ENCODE data around the gene ZNF112. TPM values are rescaled to one million over a fixed set of nuclear protein-coding genes. Genes with fewer than 3 reads are reported as not detected.
"Not testable (repeated sequence)": the region's sequence is repeated elsewhere in the genome, so short reads cannot be mapped to it uniquely, and the experiment has no call there.

ZNF112 gene
- total RNA-seq, 1 donor: 8.7 TPM

DNA sequence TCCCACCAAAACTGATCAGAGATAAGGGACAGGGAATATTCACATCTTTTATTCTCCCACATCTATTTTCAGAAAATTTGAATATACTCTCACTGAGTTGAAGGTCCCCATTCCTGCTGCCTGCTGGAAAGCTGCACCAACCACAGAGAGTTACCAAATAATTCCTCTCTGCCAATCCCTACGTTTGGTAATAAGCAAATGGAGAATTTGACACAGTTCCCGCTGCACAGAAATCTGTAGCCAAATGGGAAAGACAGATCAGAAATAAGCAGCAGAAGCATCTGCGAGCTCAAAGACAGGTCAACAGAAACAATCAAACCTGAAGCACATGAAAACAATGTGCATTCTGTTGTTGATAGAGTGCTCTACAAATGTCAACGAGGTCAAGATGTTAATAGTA is 9.9 kb downstream of the ZNF112 start:
- DNase-seq (ENCODE audit: low read depth): no peak
- TF ChIP-seq, protein P1, sequence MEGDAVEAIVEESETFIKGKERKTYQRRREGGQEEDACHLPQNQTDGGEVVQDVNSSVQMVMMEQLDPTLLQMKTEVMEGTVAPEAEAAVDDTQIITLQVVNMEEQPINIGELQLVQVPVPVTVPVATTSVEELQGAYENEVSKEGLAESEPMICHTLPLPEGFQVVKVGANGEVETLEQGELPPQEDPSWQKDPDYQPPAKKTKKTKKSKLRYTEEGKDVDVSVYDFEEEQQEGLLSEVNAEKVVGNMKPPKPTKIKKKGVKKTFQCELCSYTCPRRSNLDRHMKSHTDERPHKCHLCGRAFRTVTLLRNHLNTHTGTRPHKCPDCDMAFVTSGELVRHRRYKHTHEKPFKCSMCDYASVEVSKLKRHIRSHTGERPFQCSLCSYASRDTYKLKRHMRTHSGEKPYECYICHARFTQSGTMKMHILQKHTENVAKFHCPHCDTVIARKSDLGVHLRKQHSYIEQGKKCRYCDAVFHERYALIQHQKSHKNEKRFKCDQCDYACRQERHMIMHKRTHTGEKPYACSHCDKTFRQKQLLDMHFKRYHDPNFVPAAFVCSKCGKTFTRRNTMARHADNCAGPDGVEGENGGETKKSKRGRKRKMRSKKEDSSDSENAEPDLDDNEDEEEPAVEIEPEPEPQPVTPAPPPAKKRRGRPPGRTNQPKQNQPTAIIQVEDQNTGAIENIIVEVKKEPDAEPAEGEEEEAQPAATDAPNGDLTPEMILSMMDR (IDR thresholded peaks at IDR 0.05; ENCODE audit: insufficient read depth, low read length): no peak
- H3K4me3 ChIP-seq (ENCODE audit: low read depth, low read length): no peak overlapping the region

DNA sequence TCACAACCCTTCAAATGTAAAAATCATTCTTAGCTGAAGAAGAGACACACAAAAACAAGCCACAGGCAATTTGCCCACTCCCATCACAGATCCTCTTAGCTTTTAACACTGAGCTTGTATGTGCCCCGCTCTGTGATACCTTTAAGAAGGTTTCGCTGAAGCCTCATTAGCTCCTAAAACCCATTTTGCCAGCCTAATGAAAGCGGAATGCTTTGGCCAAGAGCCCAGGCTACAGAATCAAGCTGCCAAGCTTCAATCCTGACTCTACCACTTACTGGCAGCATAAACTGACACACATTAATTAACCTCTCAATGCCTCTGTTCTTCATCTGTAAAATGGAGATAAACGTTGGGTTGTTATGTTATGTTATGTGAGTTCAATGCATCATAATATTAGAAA is 10.5 kb downstream of the ZNF112 start:
- TF ChIP-seq, protein P1 (IDR thresholded peaks at IDR 0.05; ENCODE audit: insufficient read depth, low read length): no peak
- no peak overlapping the region for H3K4me3 ChIP-seq (ENCODE audit: low read depth, low read length)
- no peak for DNase-seq (ENCODE audit: low read depth)

DNA sequence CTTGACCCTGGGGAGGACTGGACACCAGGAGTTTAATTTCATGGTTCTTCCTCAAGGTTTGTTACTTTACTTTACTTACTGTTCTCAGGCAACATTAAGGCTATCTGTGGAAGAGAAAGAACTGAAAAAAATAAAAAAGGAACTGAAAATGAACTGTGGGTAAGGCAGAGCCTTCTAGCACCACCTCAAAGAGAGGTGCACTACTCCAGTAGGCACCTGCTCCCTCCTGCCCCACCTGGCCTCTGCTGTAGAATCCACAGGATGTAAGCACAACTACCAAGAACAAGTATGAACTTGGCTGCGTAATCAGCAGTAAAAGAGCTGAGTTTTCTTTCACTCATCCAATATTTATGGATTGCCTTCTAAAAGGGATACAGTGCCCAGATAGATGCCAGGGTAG is 12.2 kb downstream of the ZNF112 start:
- DNase-seq (ENCODE audit: low read depth): no peak
- TF ChIP-seq, protein P1 (IDR thresholded peaks at IDR 0.05; ENCODE audit: insufficient read depth, low read length): no peak
- H3K4me3 ChIP-seq (ENCODE audit: low read depth, low read length): no peak overlapping the region

DNA sequence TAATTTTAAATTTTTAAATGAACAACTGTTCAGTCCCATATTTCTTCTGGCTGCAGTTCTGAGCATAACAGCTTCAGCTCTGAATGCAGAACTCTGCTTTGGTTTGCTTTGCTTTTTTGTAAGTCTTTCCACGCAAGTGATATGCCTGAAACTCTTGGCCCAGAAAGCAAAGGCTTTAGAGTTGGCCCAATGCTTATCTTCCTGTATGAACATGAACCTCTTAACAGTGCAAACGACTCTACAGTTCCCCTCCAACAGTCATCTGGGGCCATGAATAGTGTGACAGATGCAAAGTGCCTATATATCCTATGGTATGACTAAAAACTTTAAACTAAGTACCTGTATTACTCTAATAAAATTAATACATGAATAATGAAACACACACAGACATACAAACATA is 14.7 kb downstream of the ZNF112 start:
- DNase-seq (ENCODE audit: low read depth): no peak
- no peak overlapping the region for H3K4me3 ChIP-seq (ENCODE audit: low read depth, low read length)
- TF ChIP-seq, protein P1 (IDR thresholded peaks at IDR 0.05; ENCODE audit: insufficient read depth, low read length): no peak

DNA sequence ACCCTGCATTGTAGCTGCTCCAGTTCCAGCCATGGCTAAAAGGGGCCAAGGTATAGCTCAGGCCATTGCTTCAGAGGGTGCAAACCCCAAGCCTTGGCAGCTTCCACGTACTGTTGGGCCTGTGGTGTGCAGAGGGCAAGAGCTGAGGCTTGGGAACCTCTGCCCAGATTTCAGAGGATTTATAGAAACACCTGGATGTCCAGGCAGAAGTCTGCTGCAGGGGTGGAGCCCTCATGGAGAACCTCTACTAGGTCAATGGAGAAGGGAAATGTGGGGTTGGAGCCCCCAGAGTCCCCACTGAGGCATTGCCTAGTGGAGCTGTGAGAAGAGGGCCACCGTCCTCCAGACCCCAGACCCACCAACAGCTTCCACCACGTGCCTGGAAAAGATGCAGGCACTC is 21.8 kb downstream of the ZNF112 start:
- H3K4me3 ChIP-seq (ENCODE audit: low read depth, low read length): not testable (repeated sequence)

DNA sequence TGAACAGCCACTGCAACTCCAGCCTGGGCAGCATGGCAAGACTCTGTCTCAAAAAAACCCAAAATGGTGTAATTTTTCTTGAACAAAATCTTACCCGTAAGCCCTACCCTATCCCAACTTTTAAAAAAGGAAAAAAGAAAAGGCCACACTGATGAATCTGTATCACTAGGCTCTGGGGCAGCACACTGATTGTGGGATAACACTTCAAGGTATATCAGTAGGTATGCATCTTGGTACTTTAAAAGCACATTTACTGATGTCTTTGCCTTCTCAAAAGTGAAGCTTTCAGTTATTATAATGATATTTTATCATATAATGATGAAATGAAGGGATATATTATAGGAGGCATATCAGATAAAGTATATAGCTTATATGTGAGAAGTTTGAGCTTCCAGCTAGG is 24.3 kb downstream of the ZNF112 start:
- DNase-seq (ENCODE audit: low read depth): no peak
- H3K4me3 ChIP-seq (ENCODE audit: low read depth, low read length): no peak overlapping the region
- TF ChIP-seq, protein P1 (IDR thresholded peaks at IDR 0.05; ENCODE audit: insufficient read depth, low read length): no peak

More for the DNA sequence above, 21.8 kb downstream of the ZNF112 start:
- DNase-seq (ENCODE audit: low read depth): not testable (repeated sequence)

DNA sequence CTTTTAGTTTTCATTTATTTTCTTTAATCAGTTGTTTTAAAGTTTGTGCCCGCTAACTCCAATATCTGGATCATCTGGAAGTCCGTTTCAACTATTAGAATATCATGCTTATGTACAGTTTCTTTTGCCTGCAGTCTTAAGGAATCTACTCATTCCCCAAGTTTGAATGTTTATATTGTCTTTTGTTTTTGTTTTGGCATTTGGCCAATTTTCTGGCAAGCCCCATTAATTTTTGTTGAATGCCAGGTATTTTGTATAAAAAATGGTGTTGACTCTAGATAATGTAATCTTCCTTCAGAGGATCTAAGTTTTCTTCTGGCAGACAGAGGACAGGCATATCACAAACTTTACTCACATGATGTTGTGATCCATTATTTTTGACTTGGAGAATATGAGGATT is 40.6 kb downstream of the ZNF112 start:
- no peak overlapping the region for H3K4me3 ChIP-seq (ENCODE audit: low read depth, low read length)
- TF ChIP-seq, protein P1 (IDR thresholded peaks at IDR 0.05; ENCODE audit: insufficient read depth, low read length): no peak
- peak; percentile 20 for DNase-seq (ENCODE audit: low read depth)
